HepG2 (cell line): ENCODE results near the gene RTN1. TPM values are rescaled to one million over a fixed set of nuclear protein-coding genes. Genes with fewer than 3 reads are reported as not detected.

Experiments
- ATAC-seq: fragments of 200-7000 bp; cut with Tn5 transposase; 3 replicates; pipeline ENCODE4 v1.9.1; 2020; ENCODE audit warnings: mild to moderate bottlenecking, moderate library complexity
- BruUV-seq: library from RNA; stranded (reverse); fragments of 400-500 nt; replicated peaks from 2 replicates; lab custom pipeline; 2021; lab: Mats Ljungman, UMichigan
- CTCF ChIA-PET: fragments of 300-600 bp; formaldehyde crosslinking; extraction: SDS; loops from one replicate; lab custom pipeline; 2021; ENCODE audit warnings: low total read pairs, inconsistent platforms, low intra/inter-chr PET ratio; lab: Yijun Ruan, JAX
- POLR2A ChIA-PET: fragments of 350-600 bp; sonication (Branson Sonifier 250); formaldehyde crosslinking; loops from one replicate; lab custom pipeline; 2020; ENCODE audit warnings: antibody characterized with exemption, inconsistent platforms; lab: Yijun Ruan, JAX
- DNase-seq: peaks from one replicate; pipeline ENCODE4 v3.0.0-alpha.2; 2015; ENCODE audit warnings: low spot score
- FAIRE-seq: peaks from 3 replicates; lab custom pipeline; 2011; peaks lifted over from hg19 to GRCh38; lab: Jason Lieb, UNC
- H2AFZ ChIP-seq: one replicate; pipeline ENCODE4 v1.6.1; 2011; ENCODE audit warnings: low read length, inconsistent platforms
- H3K27ac ChIP-seq: fragments of 300-600 bp; 3 replicates; pipeline ENCODE4 v1.8.0; 2011; ENCODE audit warnings: mixed run types, mild to moderate bottlenecking, mixed read lengths, low read length, inconsistent platforms; ENCODE audit not compliant: insufficient read depth; ENCODE audit errors: extremely low read length
- H3K27me3 ChIP-seq, 2 experiments: fragments of 200-600 bp in 1 of 2; 2 replicates in 1 of 2; 3 replicates in 1 of 2; pipeline versions ENCODE4 v1.6.0 to v1.8.0; 2011; ENCODE audit warnings: low read length in 2 of 2, mild to moderate bottlenecking in 2 of 2, moderate library complexity in 2 of 2, inconsistent platforms in 1 of 2; ENCODE audit not compliant: insufficient read depth in 2 of 2, control insufficient read depth in 1 of 2
- H3K36me3 ChIP-seq, 2 experiments: fragments of 200-600 bp in 1 of 2; replicated peaks in 1 of 2; 2 replicates in 1 of 2; 3 replicates in 1 of 2; pipeline versions ENCODE4 v1.5.1 to v1.8.0; 2011; ENCODE audit warnings: low read length in 2 of 2, inconsistent platforms in 1 of 2; ENCODE audit not compliant: insufficient read depth in 2 of 2, control insufficient read depth in 1 of 2
- H3K4me1 ChIP-seq: 2 replicates; pipeline ENCODE4 v1.5.1; 2012; ENCODE audit warnings: low read length, inconsistent platforms; ENCODE audit not compliant: insufficient read depth
- H3K4me2 ChIP-seq: 2 replicates; pipeline ENCODE4 v1.6.0; 2011; ENCODE audit warnings: low read depth, low read length, inconsistent platforms
- H3K4me3 ChIP-seq, 3 experiments: fragments of 200-600 bp in 1 of 3; sonication (generic), shearing (Covaris generic) in 1 of 3; replicated peaks in 1 of 3; 2 replicates each; pipeline ENCODE4 v1.5.1; 2011 to 2016; ENCODE audit warnings: low read length in 3 of 3, inconsistent platforms in 2 of 3, low read depth in 2 of 3, mild to moderate bottlenecking in 2 of 3, control low read depth in 1 of 3, mixed read lengths in 1 of 3; ENCODE audit not compliant: insufficient read depth in 1 of 3
- H3K79me2 ChIP-seq: one replicate; pipeline ENCODE4 v1.6.1; 2011; ENCODE audit warnings: low read length, inconsistent platforms; ENCODE audit not compliant: insufficient read depth
- H3K9ac ChIP-seq: 2 replicates; pipeline ENCODE4 v1.6.0; 2011; ENCODE audit warnings: mild to moderate bottlenecking, low read depth, low read length, inconsistent platforms; ENCODE audit not compliant: insufficient read depth
- H3K9me3 ChIP-seq: 2 replicates; pipeline ENCODE4 v1.5.1; 2012; ENCODE audit warnings: mild to moderate bottlenecking, low read length
- H4K20me1 ChIP-seq: 2 replicates; pipeline ENCODE4 v1.6.0; 2011; ENCODE audit warnings: inconsistent platforms, mild to moderate bottlenecking, low read length, moderate library complexity; ENCODE audit not compliant: insufficient read depth
- HNRNPLL ChIP-seq: fragments of 200-400 bp; formaldehyde crosslinking; IDR thresholded peaks from 2 replicates; pipeline ENCODE4 v1.6.1; 2017; ENCODE audit warnings: mild to moderate bottlenecking, low read depth, low read length; ENCODE audit not compliant: poor library complexity, severe bottlenecking
- KLF12 ChIP-seq: sonication (generic); formaldehyde crosslinking; IDR thresholded peaks from 2 replicates; pipeline ENCODE4 v1.4.0; 2020; ENCODE audit warnings: missing genetic modification reagents, borderline replicate concordance
- KLF9 ChIP-seq: IDR thresholded peaks from 2 replicates; pipeline ENCODE4 v1.6.1; 2016; ENCODE audit warnings: low read depth
- MED1 ChIP-seq: sonication (generic); formaldehyde crosslinking; IDR thresholded peaks from 2 replicates; pipeline ENCODE4 v1.4.0; 2020; ENCODE audit warnings: missing genetic modification reagents
- NFE2L2 ChIP-seq: fragments of 150-350 bp; IDR thresholded peaks from 2 replicates; pipeline ENCODE4 v1.6.1; 2014; ENCODE audit warnings: low read length
- RARA ChIP-seq: IDR thresholded peaks from 2 replicates; pipeline ENCODE4 v1.6.1; 2016; ENCODE audit warnings: missing genetic modification reagents, missing compliant biosample characterization
- RCOR2 ChIP-seq: IDR thresholded peaks from 2 replicates; pipeline ENCODE4 v1.6.1; 2016; ENCODE audit warnings: missing biosample characterization, missing genetic modification reagents
- ZNF205 ChIP-seq: IDR thresholded peaks from 2 replicates; pipeline ENCODE4 v1.6.1; 2018; ENCODE audit warnings: missing biosample characterization, missing genetic modification reagents
- ZNF230 ChIP-seq: sonication (generic); formaldehyde crosslinking; IDR thresholded peaks from 2 replicates; pipeline ENCODE4 v1.4.0; 2020; ENCODE audit warnings: mild to moderate bottlenecking, missing genetic modification reagents
- ZNF468 ChIP-seq: sonication (generic); formaldehyde crosslinking; IDR thresholded peaks from 2 replicates; pipeline ENCODE4 v1.8.0; 2022; ENCODE audit warnings: mild to moderate bottlenecking, moderate library complexity, missing genetic modification reagents
- ZNF709 ChIP-seq: sonication (generic); formaldehyde crosslinking; IDR thresholded peaks from 2 replicates; pipeline ENCODE4 v1.5.0; 2020; ENCODE audit warnings: mild to moderate bottlenecking, missing genetic modification reagents
- ZNF746 ChIP-seq: sonication (generic); formaldehyde crosslinking; IDR thresholded peaks from 2 replicates; pipeline ENCODE4 v1.8.0; 2022; ENCODE audit warnings: mild to moderate bottlenecking, missing genetic modification reagents
- ZSCAN21 ChIP-seq: sonication (generic); formaldehyde crosslinking; IDR thresholded peaks from 2 replicates; pipeline ENCODE4 v1.8.0; 2022; ENCODE audit warnings: mild to moderate bottlenecking, missing genetic modification reagents, moderate library complexity, borderline replicate concordance
- WGBS: methylation state at CpG from one replicate; pipeline ENCODE4 v1.1.6; 2017; ENCODE audit warnings: low lambda C conversion rate; 5-methylcytosine and 5-hydroxymethylcytosine counted together
- in situ Hi-C: cut with HindIII; loops from 2 replicates; pipeline ENCODE4 v1.10.0; 2017; ENCODE audit warnings: low pct_unique_long_range_greater_than_20kb; ENCODE audit not compliant: extremely low pct_ligation_motif_present
- intact Hi-C: fragments of 100-400 bp; cut with micrococcal nuclease; formaldehyde crosslinking; loops from one replicate; pipeline ENCODE4 v1.10.0; 2022; ENCODE audit not compliant: unreplicated experiment
- polyA plus RNA-seq, 8 experiments: library from polyadenylated mRNA; depleted of rRNA in 3 of 8; stranded (reverse) in 7 of 8; unstranded in 1 of 8; fragments of >200 nt; fragmentation: Illumina TruSeq in 4 of 8; extraction: Trizol in 4 of 8; gene quantifications; 2 replicates each; pipeline versions ENCODE4 v1.2.1 to v1.2.3, GENCODE V29; 2011 to 2016; ENCODE audit warnings: low read depth in 4 of 8, missing spikeins in 1 of 8, mixed read lengths in 1 of 8; ENCODE audit not compliant: insufficient read depth in 1 of 8
- total RNA-seq, 5 experiments: library from RNA; depleted of rRNA; stranded (reverse); fragments of >200 nt; fragmentation: Illumina TruSeq; extraction: Trizol; gene quantifications; 2 replicates each; pipeline ENCODE4 v1.2.3, GENCODE V29; 2016; ENCODE audit warnings: low read depth in 1 of 5
- TF ChIP-seq, protein P1 (sequence below): IDR thresholded peaks from 2 replicates; pipeline ENCODE4 v1.6.1; 2016; ENCODE audit warnings: control low read depth
- TF ChIP-seq, protein P2 (sequence below): IDR thresholded peaks from 2 replicates; pipeline ENCODE4 v1.6.1; 2012; ENCODE audit warnings: inconsistent platforms
- TF ChIP-seq, protein P3 (sequence below): sonication (generic); formaldehyde crosslinking; IDR thresholded peaks from 2 replicates; pipeline ENCODE4 v1.5.1; 2020; ENCODE audit warnings: mild to moderate bottlenecking, missing genetic modification reagents, borderline replicate concordance
- TF ChIP-seq, protein P4 (sequence below): sonication (generic); formaldehyde crosslinking; IDR thresholded peaks from 2 replicates; pipeline ENCODE4 v1.5.1; 2020; ENCODE audit warnings: missing genetic modification reagents, mild to moderate bottlenecking, borderline replicate concordance

RTN1 gene
- total and polyA plus RNA-seq, 2 of the 13 experiments (the other 11 are each of a cell fraction or from before 2014, with no cell fraction given) = 0.04 to 0.18 TPM

DNA sequence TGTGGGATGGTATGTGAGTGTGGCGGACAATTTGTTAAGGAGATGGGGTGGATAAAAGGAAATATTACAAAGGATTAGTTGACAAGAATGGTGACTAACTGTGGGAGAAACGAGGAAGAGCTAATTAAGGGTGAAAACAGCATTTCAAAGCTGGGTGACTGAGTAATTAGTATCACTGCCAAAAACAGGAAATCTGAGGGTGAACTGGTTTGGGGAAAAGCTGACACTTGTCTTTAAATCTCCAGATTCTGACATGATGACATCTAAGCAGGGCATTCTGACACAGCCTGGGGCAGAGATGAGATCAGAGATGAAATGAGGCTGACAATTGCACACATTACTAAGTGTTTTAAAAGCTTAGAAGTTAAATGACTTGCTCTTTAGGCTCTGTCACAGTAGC is 251.5 kb downstream of the RTN1 start:
- Histone ChIP-seq H3K27me3 (no peaks in the 10 kb centered on the region), H3K79me2 (no peaks in the 10 kb centered on the region), H3K9me3 (no peaks in the 10 kb centered on the region), H4K20me1 (no peaks in the 10 kb centered on the region), H3K4me1 (no peaks in the 10 kb centered on the region), H3K4me2 (no peak overlapping the region), H2AFZ (no peak overlapping the region), H3K4me3 (no peak overlapping the region), H3K27ac (no peak overlapping the region), H3K36me3 (no peaks in the 10 kb centered on the region), H3K9ac (no peak overlapping the region)
- WGBS = 2% methylated on average over 2 of the region's 2 CpGs
- TF ChIP-seq RCOR2 (CRISPR knock-in tag) (no peak), KLF12 (CRISPR knock-in tag) (no peak)
- CTCF ChIA-PET = no interaction called here
- POLR2A ChIA-PET = no interaction called here
- FAIRE-seq (no peak), ATAC-seq (no peak), DNase-seq (no peak)
- BruUV-seq = no TSS peak
- intact Hi-C loops (no loop called here), in situ Hi-C loops (no loop called here)

DNA sequence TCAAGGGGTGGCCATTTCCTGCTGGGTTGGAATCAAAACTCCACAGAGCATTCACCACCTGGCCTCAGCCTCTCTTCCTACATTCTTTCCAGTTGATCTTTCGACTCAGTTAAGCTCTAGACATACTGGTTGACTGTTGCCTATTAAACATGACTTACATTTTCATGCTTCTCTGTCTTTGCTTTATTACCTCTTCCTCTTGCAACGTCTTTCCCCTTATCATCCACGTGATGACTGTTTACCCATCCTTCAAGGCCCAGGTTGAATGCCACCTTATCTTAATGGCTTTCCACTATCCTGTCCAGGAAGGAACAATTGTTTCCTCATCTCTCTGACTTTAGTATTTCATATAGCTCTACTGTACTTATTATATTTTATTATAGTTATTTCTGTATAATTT is 269.5 kb downstream of the RTN1 start:
- in situ Hi-C loops = no loop called here
- TF ChIP-seq ZNF468 (no peak), NFE2L2 (no peak), HNRNPLL (no peak), ZNF205 (CRISPR knock-in tag) (no peak), RARA (CRISPR knock-in tag) (no peak), ZNF230 (no peak), ZSCAN21 (CRISPR knock-in tag) (no peak), MED1 (CRISPR knock-in tag) (no peak), KLF9 (CRISPR knock-in tag) (no peak), ZNF746 (no peak), ZNF709 (no peak)
- TF ChIP-seq, protein P1, sequence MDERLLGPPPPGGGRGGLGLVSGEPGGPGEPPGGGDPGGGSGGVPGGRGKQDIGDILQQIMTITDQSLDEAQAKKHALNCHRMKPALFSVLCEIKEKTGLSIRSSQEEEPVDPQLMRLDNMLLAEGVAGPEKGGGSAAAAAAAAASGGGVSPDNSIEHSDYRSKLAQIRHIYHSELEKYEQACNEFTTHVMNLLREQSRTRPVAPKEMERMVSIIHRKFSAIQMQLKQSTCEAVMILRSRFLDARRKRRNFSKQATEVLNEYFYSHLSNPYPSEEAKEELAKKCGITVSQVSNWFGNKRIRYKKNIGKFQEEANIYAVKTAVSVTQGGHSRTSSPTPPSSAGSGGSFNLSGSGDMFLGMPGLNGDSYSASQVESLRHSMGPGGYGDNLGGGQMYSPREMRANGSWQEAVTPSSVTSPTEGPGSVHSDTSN = no peak
- TF ChIP-seq, protein P2, sequence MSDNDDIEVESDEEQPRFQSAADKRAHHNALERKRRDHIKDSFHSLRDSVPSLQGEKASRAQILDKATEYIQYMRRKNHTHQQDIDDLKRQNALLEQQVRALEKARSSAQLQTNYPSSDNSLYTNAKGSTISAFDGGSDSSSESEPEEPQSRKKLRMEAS = no peak
- TF ChIP-seq, protein P3, sequence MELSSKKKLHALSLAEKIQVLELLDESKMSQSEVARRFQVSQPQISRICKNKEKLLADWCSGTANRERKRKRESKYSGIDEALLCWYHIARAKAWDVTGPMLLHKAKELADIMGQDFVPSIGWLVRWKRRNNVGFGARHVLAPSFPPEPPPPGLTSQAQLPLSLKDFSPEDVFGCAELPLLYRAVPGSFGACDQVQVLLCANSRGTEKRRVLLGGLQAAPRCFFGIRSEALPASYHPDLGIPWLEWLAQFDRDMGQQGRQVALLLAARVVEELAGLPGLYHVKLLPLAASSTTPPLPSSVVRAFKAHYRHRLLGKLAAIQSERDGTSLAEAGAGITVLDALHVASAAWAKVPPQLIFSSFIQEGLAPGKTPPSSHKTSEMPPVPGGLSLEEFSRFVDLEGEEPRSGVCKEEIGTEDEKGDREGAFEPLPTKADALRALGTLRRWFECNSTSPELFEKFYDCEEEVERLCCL = no peak
- TF ChIP-seq, protein P4, sequence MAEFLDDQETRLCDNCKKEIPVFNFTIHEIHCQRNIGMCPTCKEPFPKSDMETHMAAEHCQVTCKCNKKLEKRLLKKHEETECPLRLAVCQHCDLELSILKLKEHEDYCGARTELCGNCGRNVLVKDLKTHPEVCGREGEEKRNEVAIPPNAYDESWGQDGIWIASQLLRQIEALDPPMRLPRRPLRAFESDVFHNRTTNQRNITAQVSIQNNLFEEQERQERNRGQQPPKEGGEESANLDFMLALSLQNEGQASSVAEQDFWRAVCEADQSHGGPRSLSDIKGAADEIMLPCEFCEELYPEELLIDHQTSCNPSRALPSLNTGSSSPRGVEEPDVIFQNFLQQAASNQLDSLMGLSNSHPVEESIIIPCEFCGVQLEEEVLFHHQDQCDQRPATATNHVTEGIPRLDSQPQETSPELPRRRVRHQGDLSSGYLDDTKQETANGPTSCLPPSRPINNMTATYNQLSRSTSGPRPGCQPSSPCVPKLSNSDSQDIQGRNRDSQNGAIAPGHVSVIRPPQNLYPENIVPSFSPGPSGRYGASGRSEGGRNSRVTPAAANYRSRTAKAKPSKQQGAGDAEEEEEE (CRISPR knock-in tag) = no peak

More for the DNA sequence above, 269.5 kb downstream of the RTN1 start:
- Histone ChIP-seq H3K4me2 (no peak overlapping the region), H3K9ac (no peak overlapping the region), H3K4me3 (no peak overlapping the region), H3K27me3 (peaks cover 0 to 8% of the 10 kb centered on the region in 2 experiments; a peak in 2 of 5 replicates), H2AFZ (no peak overlapping the region), H3K9me3 (no peaks in the 10 kb centered on the region), H3K27ac (no peak overlapping the region), H4K20me1 (no peaks in the 10 kb centered on the region), H3K4me1 (no peaks in the 10 kb centered on the region), H3K79me2 (no peaks in the 10 kb centered on the region), H3K36me3 (no peaks in the 10 kb centered on the region)
- no peak for DNase-seq
- BruUV-seq = no TSS peak
- ChIA-PET CTCF (no interaction called here), POLR2A (no interaction called here)
- no peak for FAIRE-seq
- no peak for ATAC-seq
- intact Hi-C loops = no loop called here
- 1% methylated on average over 3 of the region's 3 CpGs for WGBS
